GM12878 (cell line): ENCODE data around the gene PDSS2. TPM values are rescaled to one million over a fixed set of nuclear protein-coding genes. Genes with fewer than 3 reads are reported as not detected.

Experiments used
- ATAC-seq: fragments of 200-7000 bp; cut with Tn5 transposase; 3 replicates; pipeline ENCODE4 v1.9.1; 2020; ENCODE audit warnings: mild to moderate bottlenecking, moderate library complexity
- BruUV-seq: library from RNA; stranded (reverse); fragments of 400-500 nt; replicated peaks from 2 replicates; lab custom pipeline; 2021; lab: Mats Ljungman, UMichigan
- CTCF ChIA-PET: fragments of 300-600 bp; sonication (Branson Sonifier 250); formaldehyde crosslinking; extraction: SDS; loops from one replicate; lab custom pipeline; 2021; ENCODE audit warnings: inconsistent platforms; lab: Yijun Ruan, JAX
- POLR2A ChIA-PET: fragments of 350-600 bp; formaldehyde crosslinking; extraction: SDS; loops from one replicate; lab custom pipeline; 2021; ENCODE audit warnings: inconsistent platforms; lab: Charles Lee
- RAD21 ChIA-PET: fragments of 300-600 bp; sonication (Branson Sonifier 250); formaldehyde crosslinking; loops from one replicate; lab custom pipeline; 2023; ENCODE audit warnings: antibody characterized with exemption; ENCODE audit not compliant: unreplicated experiment; lab: Charles Lee
- SMC1A ChIA-PET: fragments of 300-600 bp; sonication (Branson Sonifier 250); formaldehyde crosslinking; loops from one replicate; lab custom pipeline; 2023; ENCODE audit not compliant: unreplicated experiment, uncharacterized antibody; lab: Charles Lee
- DNase-seq: peaks from one replicate; pipeline ENCODE4 v3.0.0-alpha.2; 2011; ENCODE audit warnings: low read depth, low spot score
- FAIRE-seq: peaks from 3 replicates; lab custom pipeline; 2011; peaks lifted over from hg19 to GRCh38; lab: Jason Lieb, UNC
- H2AFZ ChIP-seq: 2 replicates; pipeline ENCODE4 v1.6.0; 2011; ENCODE audit warnings: low read depth, low read length, control low read depth; ENCODE audit not compliant: control insufficient read depth
- H3K27ac ChIP-seq: 2 replicates; pipeline ENCODE4 v1.5.1; 2011; ENCODE audit warnings: control low read depth; ENCODE audit not compliant: control insufficient read depth, insufficient read depth
- H3K27me3 ChIP-seq, 2 experiments: replicated peaks in 1 of 2; 2 replicates each; pipeline versions ENCODE4 v1.6.0 to v1.6.1; 2011; ENCODE audit warnings: low read length in 1 of 2; ENCODE audit not compliant: control insufficient read depth in 2 of 2, insufficient read depth in 2 of 2
- H3K36me3 ChIP-seq, 2 experiments: 2 replicates each; pipeline ENCODE4 v1.5.1; 2011; ENCODE audit warnings: low read length in 1 of 2; ENCODE audit not compliant: control insufficient read depth in 2 of 2, insufficient read depth in 2 of 2
- H3K4me1 ChIP-seq: 2 replicates; pipeline ENCODE4 v1.6.1; 2011; ENCODE audit warnings: mild to moderate bottlenecking, low read length, moderate library complexity, mixed read lengths; ENCODE audit not compliant: control insufficient read depth, insufficient read depth
- H3K4me2 ChIP-seq: 2 replicates; pipeline ENCODE4 v1.6.0; 2011; ENCODE audit warnings: control low read depth; ENCODE audit not compliant: control insufficient read depth, insufficient read depth
- H3K4me3 ChIP-seq: fragments of 200-600 bp; sonication (generic); 2 replicates; pipeline ENCODE4 v1.5.1; 2016
- H3K79me2 ChIP-seq: 2 replicates; pipeline ENCODE4 v1.6.0; 2011; ENCODE audit warnings: low read length; ENCODE audit not compliant: control insufficient read depth, insufficient read depth
- H3K9ac ChIP-seq: 2 replicates; pipeline ENCODE4 v1.8.0; 2011; ENCODE audit warnings: low read length, control low read depth, mixed read lengths; ENCODE audit not compliant: control insufficient read depth, insufficient read depth
- H3K9me3 ChIP-seq: replicated peaks from 3 replicates; pipeline ENCODE4 v1.5.1; 2011; ENCODE audit warnings: mild to moderate bottlenecking, low read length; ENCODE audit not compliant: control insufficient read depth, insufficient read depth
- H4K20me1 ChIP-seq: 2 replicates; pipeline ENCODE4 v1.6.0; 2011; ENCODE audit not compliant: control insufficient read depth, insufficient read depth
- GABPA ChIP-seq: IDR thresholded peaks from 2 replicates; pipeline ENCODE4 v1.6.1; 2014; ENCODE audit warnings: antibody characterized with exemption, low read depth, mild to moderate bottlenecking, inconsistent platforms
- MTA2 ChIP-seq: fragments of 450-650 bp; IDR thresholded peaks from 2 replicates; pipeline ENCODE4 v1.6.1; 2016; ENCODE audit warnings: low read depth, mild to moderate bottlenecking, moderate library complexity
- RAD51 ChIP-seq: fragments of 450-650 bp; IDR thresholded peaks from 2 replicates; pipeline ENCODE4 v1.6.1; 2016; ENCODE audit warnings: moderate library complexity, mild to moderate bottlenecking, inconsistent platforms
- RBBP5 ChIP-seq: fragments of 200-600 bp; sonication (generic); conservative IDR thresholded peaks from 2 replicates; pipeline ENCODE4 v1.6.1; 2016
- REST ChIP-seq: IDR thresholded peaks from 2 replicates; pipeline ENCODE4 v1.6.1; 2012; ENCODE audit warnings: mild to moderate bottlenecking, low read depth, low read length
- SRF ChIP-seq, 2 experiments: IDR thresholded peaks; 2 replicates each; pipeline ENCODE4 v1.6.1; 2011; ENCODE audit warnings: low read depth in 2 of 2, low read length in 2 of 2, mild to moderate bottlenecking in 1 of 2, moderate library complexity in 1 of 2
- SUPT20H ChIP-seq: IDR thresholded peaks from 2 replicates; pipeline ENCODE4 v1.6.1; 2011; ENCODE audit warnings: low read depth, mild to moderate bottlenecking, low read length, moderate library complexity, borderline replicate concordance; ENCODE audit not compliant: control insufficient read depth
- TBL1XR1 ChIP-seq: IDR thresholded peaks from 2 replicates; pipeline ENCODE4 v1.6.1; 2012; ENCODE audit warnings: low read depth, low read length, improper control_type of control experiment
- YBX1 ChIP-seq: fragments of 450-650 bp; IDR thresholded peaks from 2 replicates; pipeline ENCODE4 v1.6.1; 2016; ENCODE audit warnings: antibody characterized with exemption
- ZBTB33 ChIP-seq: fragments of 450-650 bp; IDR thresholded peaks from 2 replicates; pipeline ENCODE4 v1.6.1; 2017; ENCODE audit warnings: mild to moderate bottlenecking
- ZNF384 ChIP-seq: IDR thresholded peaks from 2 replicates; pipeline ENCODE4 v1.6.1; 2012; ENCODE audit warnings: low read depth, mild to moderate bottlenecking, low read length, improper control_type of control experiment, borderline replicate concordance
- ZZZ3 ChIP-seq: IDR thresholded peaks from 2 replicates; pipeline ENCODE4 v1.6.1; 2011; ENCODE audit warnings: low read depth; ENCODE audit not compliant: control insufficient read depth, insufficient read length
- WGBS: methylation state at CpG from one replicate; pipeline ENCODE4 v1.1.6; 2016; ENCODE audit warnings: low lambda C conversion rate; ENCODE audit not compliant: insufficient replicate concordance, insufficient coverage; ENCODE audit errors: missing lambda C conversion rate; 5-methylcytosine and 5-hydroxymethylcytosine counted together
- in situ Hi-C: fragments of 300-500 bp; cut with MboI; formaldehyde crosslinking; loops from 9 replicates; pipeline ENCODE4 v1.14.3; 2018; ENCODE audit warnings: mixed read lengths
- intact Hi-C: fragments of 100-400 bp; cut with micrococcal nuclease; formaldehyde crosslinking; loops from one replicate; pipeline ENCODE4 v1.14.2; 2022; ENCODE audit not compliant: unreplicated experiment
- polyA plus RNA-seq, 11 experiments: library from polyadenylated mRNA; depleted of rRNA in 4 of 11; unstranded in 6 of 11; stranded (reverse) in 5 of 11; fragments of >200 nt; fragmentation: Nextera tagmentation in 4 of 11; fragmentation: Illumina TruSeq in 1 of 11; extraction: Ambion mirVana in 4 of 11; extraction: Trizol in 1 of 11; gene quantifications; 1 replicate in 1 of 11; 2 replicates in 10 of 11; pipeline versions ENCODE4 v1.2.1 to v1.2.3, GENCODE V29; 2011 to 2016; ENCODE audit warnings: inconsistent platforms in 2 of 11, missing spikeins in 2 of 11, low read depth in 1 of 11
- total RNA-seq, 4 experiments: library from RNA; depleted of rRNA in 3 of 4; stranded (reverse); fragments of >200 nt in 3 of 4; fragmentation: Illumina TruSeq in 1 of 4; extraction: Trizol in 1 of 4; gene quantifications; 2 replicates each; pipeline versions ENCODE4 v1.2.1 to v1.2.3, GENCODE V29; 2013 to 2021
- TF ChIP-seq, protein P1 (sequence below): fragments of 450-650 bp; IDR thresholded peaks from 2 replicates; pipeline ENCODE4 v1.6.1; 2018; ENCODE audit warnings: borderline replicate concordance, mild to moderate bottlenecking; ENCODE audit not compliant: partially characterized antibody
- TF ChIP-seq, protein P2 (sequence below): fragments of 450-650 bp; IDR thresholded peaks from 2 replicates; pipeline ENCODE4 v1.6.1; 2018; ENCODE audit warnings: mild to moderate bottlenecking, low read depth, moderate library complexity; ENCODE audit not compliant: partially characterized antibody

PDSS2 gene
- total and polyA plus RNA-seq, 10 of the 15 experiments (the other 5 are each of a cell fraction or from before 2014, with no cell fraction given): 7.7 to 15.5 (median 9.6) TPM

DNA sequence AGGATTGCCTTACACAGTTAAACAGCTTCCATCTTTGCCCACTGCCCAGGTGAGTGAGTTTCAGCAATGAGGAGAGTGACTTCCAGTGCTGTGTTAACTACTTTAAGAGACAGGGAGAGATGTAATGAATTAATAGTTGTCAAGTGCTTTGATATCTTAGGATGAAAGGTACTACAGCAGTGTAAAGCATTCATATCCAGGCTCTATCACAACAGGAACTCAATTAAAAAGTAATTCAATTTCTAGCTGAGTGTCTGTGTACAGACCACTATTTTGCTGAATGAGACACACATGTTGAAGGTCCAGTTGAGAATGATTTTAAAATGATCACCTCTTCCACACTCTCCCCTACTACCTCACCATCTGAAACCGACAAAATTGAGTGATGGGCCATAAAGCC is 273.3 kb downstream of the PDSS2 start:
- Histone ChIP-seq H3K79me2 (no peaks in the 10 kb centered on the region), H3K36me3 (no peaks in the 10 kb centered on the region), H4K20me1 (no peaks in the 10 kb centered on the region), H2AFZ (no peak overlapping the region), H3K4me2 (no peak overlapping the region), H3K27ac (no peak overlapping the region), H3K4me3 (no peak overlapping the region), H3K27me3 (no peaks in the 10 kb centered on the region), H3K9me3 (no peaks in the 10 kb centered on the region), H3K9ac (no peak overlapping the region), H3K4me1 (no peaks in the 10 kb centered on the region)
- ChIA-PET POLR2A (no interaction called here), RAD21 (no interaction called here), SMC1A (no interaction called here), CTCF (interaction anchor here (0.5 kb wide), 1 partner anchor 17 kb away, joined by 3 read pairs; no protein-coding TSS in a partner anchor)
- no peak for FAIRE-seq
- no peak for ATAC-seq
- WGBS: 100% methylated on average over 1 of the region's 1 CpG
- DNase-seq: no peak
- intact Hi-C loops (no loop called here), in situ Hi-C loops (no loop called here)
- no TSS peak for BruUV-seq
- no peak for TF ChIP-seq REST
- TF ChIP-seq GABPA: no peak
- TF ChIP-seq, protein P1, sequence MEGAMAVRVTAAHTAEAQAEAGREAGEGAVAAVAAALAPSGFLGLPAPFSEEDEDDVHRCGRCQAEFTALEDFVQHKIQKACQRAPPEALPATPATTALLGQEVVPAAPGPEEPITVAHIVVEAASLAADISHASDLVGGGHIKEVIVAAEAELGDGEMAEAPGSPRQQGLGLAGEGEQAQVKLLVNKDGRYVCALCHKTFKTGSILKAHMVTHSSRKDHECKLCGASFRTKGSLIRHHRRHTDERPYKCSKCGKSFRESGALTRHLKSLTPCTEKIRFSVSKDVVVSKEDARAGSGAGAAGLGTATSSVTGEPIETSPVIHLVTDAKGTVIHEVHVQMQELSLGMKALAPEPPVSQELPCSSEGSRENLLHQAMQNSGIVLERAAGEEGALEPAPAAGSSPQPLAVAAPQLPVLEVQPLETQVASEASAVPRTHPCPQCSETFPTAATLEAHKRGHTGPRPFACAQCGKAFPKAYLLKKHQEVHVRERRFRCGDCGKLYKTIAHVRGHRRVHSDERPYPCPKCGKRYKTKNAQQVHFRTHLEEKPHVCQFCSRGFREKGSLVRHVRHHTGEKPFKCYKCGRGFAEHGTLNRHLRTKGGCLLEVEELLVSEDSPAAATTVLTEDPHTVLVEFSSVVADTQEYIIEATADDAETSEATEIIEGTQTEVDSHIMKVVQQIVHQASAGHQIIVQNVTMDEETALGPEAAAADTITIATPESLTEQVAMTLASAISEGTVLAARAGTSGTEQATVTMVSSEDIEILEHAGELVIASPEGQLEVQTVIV: no peak
- TF ChIP-seq ZNF384: no peak
- no peak for TF ChIP-seq TBL1XR1
- TF ChIP-seq SRF (IDR thresholded peaks at IDR 0.05; ENCODE audit: low read depth in 2 of 2, low read length in 2 of 2): no peak
- TF ChIP-seq, protein P2, sequence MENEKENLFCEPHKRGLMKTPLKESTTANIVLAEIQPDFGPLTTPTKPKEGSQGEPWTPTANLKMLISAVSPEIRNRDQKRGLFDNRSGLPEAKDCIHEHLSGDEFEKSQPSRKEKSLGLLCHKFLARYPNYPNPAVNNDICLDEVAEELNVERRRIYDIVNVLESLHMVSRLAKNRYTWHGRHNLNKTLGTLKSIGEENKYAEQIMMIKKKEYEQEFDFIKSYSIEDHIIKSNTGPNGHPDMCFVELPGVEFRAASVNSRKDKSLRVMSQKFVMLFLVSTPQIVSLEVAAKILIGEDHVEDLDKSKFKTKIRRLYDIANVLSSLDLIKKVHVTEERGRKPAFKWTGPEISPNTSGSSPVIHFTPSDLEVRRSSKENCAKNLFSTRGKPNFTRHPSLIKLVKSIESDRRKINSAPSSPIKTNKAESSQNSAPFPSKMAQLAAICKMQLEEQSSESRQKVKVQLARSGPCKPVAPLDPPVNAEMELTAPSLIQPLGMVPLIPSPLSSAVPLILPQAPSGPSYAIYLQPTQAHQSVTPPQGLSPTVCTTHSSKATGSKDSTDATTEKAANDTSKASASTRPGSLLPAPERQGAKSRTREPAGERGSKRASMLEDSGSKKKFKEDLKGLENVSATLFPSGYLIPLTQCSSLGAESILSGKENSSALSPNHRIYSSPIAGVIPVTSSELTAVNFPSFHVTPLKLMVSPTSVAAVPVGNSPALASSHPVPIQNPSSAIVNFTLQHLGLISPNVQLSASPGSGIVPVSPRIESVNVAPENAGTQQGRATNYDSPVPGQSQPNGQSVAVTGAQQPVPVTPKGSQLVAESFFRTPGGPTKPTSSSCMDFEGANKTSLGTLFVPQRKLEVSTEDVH: no peak
- TF ChIP-seq ZZZ3: no peak
- no peak for TF ChIP-seq SUPT20H
- TF ChIP-seq ZBTB33: no peak
- TF ChIP-seq MTA2: no peak
- no peak for TF ChIP-seq RAD51
- no peak for TF ChIP-seq YBX1
- no peak for TF ChIP-seq RBBP5
